Effector memory CD4-positive, alpha-beta T cell (primary cell): ENCODE results near the gene CAPN1.

ENCODE experiments used
- DNase-seq, 3 donors: peaks; one replicate each; pipeline ENCODE4 v3.0.0-alpha.2; 2020
- H3K27ac ChIP-seq: 2 replicates; pipeline ENCODE4 v1.7.0; 2013; ENCODE audit warnings: mild to moderate bottlenecking, low read length, moderate library complexity; ENCODE audit not compliant: insufficient read depth, poor library complexity, severe bottlenecking
- H3K27me3 ChIP-seq: replicated peaks from 2 replicates; pipeline ENCODE4 v1.7.0; 2013; ENCODE audit warnings: mild to moderate bottlenecking, low read length; ENCODE audit not compliant: insufficient read depth, control insufficient read depth, poor library complexity, severe bottlenecking
- H3K36me3 ChIP-seq: 2 replicates; pipeline ENCODE4 v1.7.0; 2013; ENCODE audit warnings: mild to moderate bottlenecking, low read length, moderate library complexity; ENCODE audit not compliant: control insufficient read depth, insufficient read depth
- H3K4me1 ChIP-seq: 2 replicates; pipeline ENCODE4 v1.7.0; 2013; ENCODE audit warnings: low read length, mild to moderate bottlenecking; ENCODE audit not compliant: control insufficient read depth, insufficient read depth, poor library complexity, severe bottlenecking
- H3K4me3 ChIP-seq: 2 replicates; pipeline ENCODE4 v1.7.0; 2013; ENCODE audit warnings: low read length, low read depth, mild to moderate bottlenecking; ENCODE audit not compliant: insufficient read depth, poor library complexity, severe bottlenecking
- H3K9me3 ChIP-seq: 2 replicates; pipeline ENCODE4 v1.7.0; 2013; ENCODE audit warnings: mild to moderate bottlenecking, low read length, moderate library complexity; ENCODE audit not compliant: control insufficient read depth

Gene CAPN1

GRCh38 chr11:65180877-65181568 lies 705 bp upstream of the CAPN1 start:
- H3K27me3 ChIP-seq: no peaks in the 10 kb centered on the region
- peak overlapping the region; percentile 84 for H3K4me3 ChIP-seq
- peak overlapping the region; percentile 69 for H3K27ac ChIP-seq
- peak; percentile 34 to 52 (median 35) for DNase-seq
- peaks cover 17% of the 10 kb centered on the region for H3K36me3 ChIP-seq
- H3K4me1 ChIP-seq: peaks cover 23% of the 10 kb centered on the region
- no peaks in the 10 kb centered on the region for H3K9me3 ChIP-seq

GRCh38 chr11:65182258-65183170 lies 786 bp downstream of the CAPN1 start:
- H3K27me3 ChIP-seq: no peaks in the 10 kb centered on the region
- peak overlapping the region; percentile 69 for H3K27ac ChIP-seq
- H3K36me3 ChIP-seq: peaks cover 24% of the 10 kb centered on the region
- DNase-seq: no peak
- H3K4me3 ChIP-seq: peak overlapping the region; percentile 84
- no peaks in the 10 kb centered on the region for H3K9me3 ChIP-seq
- H3K4me1 ChIP-seq: peaks cover 23% of the 10 kb centered on the region

GRCh38 chr11:65183201-65183891 lies 1.6 kb downstream of the CAPN1 start:
- no peaks in the 10 kb centered on the region for H3K27me3 ChIP-seq
- peaks cover 32% of the 10 kb centered on the region for H3K36me3 ChIP-seq
- no peak overlapping the region for H3K27ac ChIP-seq
- no peaks in the 10 kb centered on the region for H3K9me3 ChIP-seq
- no peak for DNase-seq
- H3K4me1 ChIP-seq: peaks cover 23% of the 10 kb centered on the region
- no peak overlapping the region for H3K4me3 ChIP-seq

DNA sequence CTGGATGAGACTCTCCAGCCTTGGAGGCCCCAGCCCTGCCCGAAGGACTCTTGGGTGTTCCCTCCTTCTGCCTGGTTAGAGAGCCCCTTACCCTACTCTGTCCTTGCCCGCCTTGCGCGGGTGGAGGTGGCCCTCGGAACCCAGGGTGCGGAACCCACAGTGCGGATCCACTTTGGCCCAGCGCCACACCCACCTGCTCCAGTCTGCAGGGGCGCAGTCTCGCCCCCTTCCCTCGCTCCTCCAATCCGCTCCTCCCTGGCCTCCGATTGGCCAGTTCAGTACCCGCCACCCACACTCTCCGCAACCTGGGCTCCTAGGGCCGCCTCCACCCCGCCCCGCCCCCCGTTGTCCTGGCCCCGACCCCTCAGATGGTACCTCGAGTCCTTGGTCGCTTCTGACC lies 2.4 kb downstream of the CAPN1 start:
- Histone ChIP-seq H3K4me1 (peaks cover 23% of the 10 kb centered on the region), H3K4me3 (no peak overlapping the region)

DNA sequence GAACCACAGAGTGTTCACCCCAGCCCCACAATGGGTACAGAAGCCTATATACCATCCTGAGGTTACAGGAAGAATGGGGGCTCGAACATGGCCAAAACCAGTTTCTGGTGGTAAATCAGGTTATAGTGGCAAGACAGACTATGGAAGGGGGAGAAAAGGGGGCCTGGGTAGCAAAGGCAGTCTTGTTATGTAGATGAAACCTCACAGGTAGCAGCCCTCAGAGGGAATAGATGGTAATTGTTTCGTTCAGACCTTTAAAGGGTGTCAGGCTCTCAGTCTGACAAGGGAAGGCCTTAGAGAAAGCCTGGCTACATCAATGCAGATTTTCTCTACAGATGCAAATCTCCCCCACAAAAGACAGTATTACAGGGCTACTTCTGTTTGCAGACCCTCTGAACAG lies 3.4 kb downstream of the CAPN1 start:
- Histone ChIP-seq H3K27ac (no peak overlapping the region), H3K27me3 (no peaks in the 10 kb centered on the region), H3K4me3 (no peak overlapping the region), H3K4me1 (peaks cover 23% of the 10 kb centered on the region), H3K36me3 (peaks cover 49% of the 10 kb centered on the region), H3K9me3 (no peaks in the 10 kb centered on the region)
- DNase-seq: no peak

More for the DNA sequence above, 2.4 kb downstream of the CAPN1 start:
- no peaks in the 10 kb centered on the region for H3K27me3 ChIP-seq
- H3K27ac ChIP-seq: no peak overlapping the region
- H3K36me3 ChIP-seq: peaks cover 39% of the 10 kb centered on the region
- no peak for DNase-seq
- no peaks in the 10 kb centered on the region for H3K9me3 ChIP-seq

DNA sequence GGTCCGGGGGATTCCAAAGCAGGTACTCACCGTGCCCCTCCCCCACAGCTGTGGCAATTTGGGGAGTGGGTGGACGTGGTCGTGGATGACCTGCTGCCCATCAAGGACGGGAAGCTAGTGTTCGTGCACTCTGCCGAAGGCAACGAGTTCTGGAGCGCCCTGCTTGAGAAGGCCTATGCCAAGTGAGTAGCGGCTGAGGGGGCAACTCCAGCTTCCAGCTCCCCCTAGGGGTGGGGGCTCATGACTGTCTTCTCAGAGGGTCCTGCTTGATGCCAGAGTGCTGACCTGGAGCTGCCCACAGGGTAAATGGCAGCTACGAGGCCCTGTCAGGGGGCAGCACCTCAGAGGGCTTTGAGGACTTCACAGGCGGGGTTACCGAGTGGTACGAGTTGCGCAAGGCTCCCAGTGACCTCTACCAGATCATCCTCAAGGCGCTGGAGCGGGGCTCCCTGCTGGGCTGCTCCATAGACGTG lies 4.2 kb downstream of the CAPN1 start:
- DNase-seq: no peak
- H3K4me1 ChIP-seq: peaks cover 17% of the 10 kb centered on the region
- no peaks in the 10 kb centered on the region for H3K9me3 ChIP-seq
- H3K4me3 ChIP-seq: no peak overlapping the region
- no peaks in the 10 kb centered on the region for H3K27me3 ChIP-seq
- H3K27ac ChIP-seq: no peak overlapping the region
- peaks cover 53% of the 10 kb centered on the region for H3K36me3 ChIP-seq

- H3K27me3 ChIP-seq: no peaks in the 10 kb centered on the region
- H3K4me1 ChIP-seq: peaks cover 16% of the 10 kb centered on the region
- peaks cover 53% of the 10 kb centered on the region for H3K36me3 ChIP-seq
- H3K4me3 ChIP-seq: no peak overlapping the region
- H3K9me3 ChIP-seq: no peaks in the 10 kb centered on the region
- H3K27ac ChIP-seq: no peak overlapping the region
- DNase-seq: no peak
These were observed 5.0 kb downstream of the CAPN1 start for GRCh38 chr11:65186701-65187100.

- H3K4me3 ChIP-seq: no peak overlapping the region
- no peaks in the 10 kb centered on the region for H3K9me3 ChIP-seq
- peaks cover 57% of the 10 kb centered on the region for H3K36me3 ChIP-seq
- peaks cover 12% of the 10 kb centered on the region for H3K4me1 ChIP-seq
- no peaks in the 10 kb centered on the region for H3K27me3 ChIP-seq
- no peak overlapping the region for H3K27ac ChIP-seq
- no peak for DNase-seq
These were observed 5.5 kb downstream of the CAPN1 start for GRCh38 chr11:65187146-65187675.

- Histone ChIP-seq H3K9me3 (no peaks in the 10 kb centered on the region), H3K36me3 (peaks cover 62% of the 10 kb centered on the region), H3K27ac (no peak overlapping the region), H3K27me3 (no peaks in the 10 kb centered on the region), H3K4me1 (peaks cover 4% of the 10 kb centered on the region), H3K4me3 (no peak overlapping the region)
- DNase-seq: no peak
These were observed 6.3 kb downstream of the CAPN1 start for GRCh38 chr11:65187971-65188461.
